Activated CD8-positive, alpha-beta memory T cell treated with anti-CD3 and anti-CD28 coated beads, Interleukin-2, amount 50 U/mL, for 4 hours (primary cell): Measurements from ENCODE around the gene CDH22.

Source experiments
- DNase-seq: peaks from one replicate; pipeline ENCODE4 v3.0.0-alpha.2; 2020

Gene CDH22

GRCh38 chr20:46188866-46189541, 119.3 kb downstream of the CDH22 start:
- DNase-seq = no peak

GRCh38 chr20:46186210-46186609, 122.1 kb downstream of the CDH22 start:
- DNase-seq = no peak

- DNase-seq = no peak
Observed at GRCh38 chr20:46185353-46185752, 122.9 kb downstream of the CDH22 start.

GRCh38 chr20:46183768-46184167, 124.5 kb downstream of the CDH22 start:
- DNase-seq = no peak

GRCh38 chr20:46182276-46183200, 125.8 kb downstream of the CDH22 start:
- no peak for DNase-seq

- DNase-seq = no peak
Observed at GRCh38 chr20:46179862-46180261, 128.4 kb downstream of the CDH22 start.

- no peak for DNase-seq
Observed at GRCh38 chr20:46178891-46179290, 129.4 kb downstream of the CDH22 start.

- DNase-seq = no peak
Observed at GRCh38 chr20:46177768-46178167, 130.5 kb downstream of the CDH22 start.

- no peak for DNase-seq
Observed at GRCh38 chr20:46176739-46177378, 131.4 kb downstream of the CDH22 start.

GRCh38 chr20:46175127-46175494, 133.2 kb downstream of the CDH22 start:
- DNase-seq = no peak

GRCh38 chr20:46174469-46175126, 133.7 kb downstream of the CDH22 start:
- DNase-seq = peak; percentile 75

GRCh38 chr20:46173652-46174468, 134.4 kb downstream of the CDH22 start:
- DNase-seq = no peak

GRCh38 chr20:46172961-46173536, 135.2 kb downstream of the CDH22 start:
- DNase-seq = no peak

- no peak for DNase-seq
Observed at GRCh38 chr20:46172455-46172854, 135.8 kb downstream of the CDH22 start.

GRCh38 chr20:46171909-46172308, 136.4 kb downstream of the CDH22 start:
- DNase-seq = no peak

GRCh38 chr20:46171476-46171875, 136.8 kb downstream of the CDH22 start:
- no peak for DNase-seq

- DNase-seq = no peak
Observed at GRCh38 chr20:46169245-46170171, 138.8 kb downstream of the CDH22 start.

GRCh38 chr20:46168438-46168837, 139.9 kb downstream of the CDH22 start:
- no peak for DNase-seq

- no peak for DNase-seq
Observed at GRCh38 chr20:46167080-46167479, 141.2 kb downstream of the CDH22 start.

GRCh38 chr20:46164254-46164653, 144.0 kb downstream of the CDH22 start:
- DNase-seq = no peak

- DNase-seq = no peak
Observed at GRCh38 chr20:46161921-46162320, 146.4 kb downstream of the CDH22 start.
